GM18909 (cell line): ENCODE data around the gene TPSG1.

ENCODE experiments used
- ATAC-seq: cut with Tn5 transposase; IDR thresholded peaks from one replicate; pipeline ENCODE4 v1.9.1; 2021; ENCODE audit warnings: mild to moderate bottlenecking; ENCODE audit not compliant: unreplicated experiment, poor library complexity

TPSG1 gene

DNA sequence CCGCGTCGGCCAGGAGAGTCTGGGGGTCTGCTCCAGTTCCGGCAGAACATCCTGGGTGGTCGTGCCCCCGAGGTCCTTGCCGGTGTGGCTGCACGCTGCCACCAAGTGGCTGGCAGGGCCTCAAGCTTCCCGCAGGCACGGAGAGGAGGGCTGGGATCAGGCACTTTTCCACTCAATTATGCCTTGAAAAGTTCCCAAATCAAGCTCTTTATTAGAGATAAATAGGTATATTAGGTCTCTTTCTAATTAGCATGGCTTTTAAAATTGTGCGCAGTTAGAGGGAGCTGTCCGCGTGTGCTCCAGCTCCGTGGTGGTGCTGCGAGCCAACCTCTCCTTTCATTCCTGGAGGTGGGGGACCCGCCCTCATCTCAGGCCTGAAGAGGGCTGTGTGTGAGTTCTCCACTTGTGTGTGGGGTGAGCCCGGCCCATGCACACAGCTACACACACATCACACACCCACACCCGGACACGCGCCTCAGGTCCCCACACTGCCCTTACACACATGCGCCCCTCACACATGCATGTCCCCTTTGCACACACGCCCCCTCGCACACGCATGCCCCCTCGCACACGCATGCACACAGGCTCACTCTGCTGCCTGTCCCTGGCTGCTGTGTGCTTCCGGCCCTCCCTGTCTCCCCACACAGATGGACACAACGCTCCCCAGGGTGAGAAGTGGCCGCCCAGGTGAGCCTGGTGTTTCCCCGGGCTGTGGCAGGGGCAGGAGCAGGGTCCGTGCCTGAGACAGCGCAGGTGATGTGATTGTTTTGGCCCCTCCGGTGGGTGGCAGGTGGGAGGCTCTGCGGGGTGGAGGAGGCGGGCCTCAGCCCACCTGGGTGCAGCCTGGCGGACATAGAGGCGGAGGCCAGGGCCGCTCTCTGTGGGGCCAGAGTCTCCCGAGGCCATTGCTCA lies 43.4 kb downstream of the TPSG1 start:
- no peak for ATAC-seq

DNA sequence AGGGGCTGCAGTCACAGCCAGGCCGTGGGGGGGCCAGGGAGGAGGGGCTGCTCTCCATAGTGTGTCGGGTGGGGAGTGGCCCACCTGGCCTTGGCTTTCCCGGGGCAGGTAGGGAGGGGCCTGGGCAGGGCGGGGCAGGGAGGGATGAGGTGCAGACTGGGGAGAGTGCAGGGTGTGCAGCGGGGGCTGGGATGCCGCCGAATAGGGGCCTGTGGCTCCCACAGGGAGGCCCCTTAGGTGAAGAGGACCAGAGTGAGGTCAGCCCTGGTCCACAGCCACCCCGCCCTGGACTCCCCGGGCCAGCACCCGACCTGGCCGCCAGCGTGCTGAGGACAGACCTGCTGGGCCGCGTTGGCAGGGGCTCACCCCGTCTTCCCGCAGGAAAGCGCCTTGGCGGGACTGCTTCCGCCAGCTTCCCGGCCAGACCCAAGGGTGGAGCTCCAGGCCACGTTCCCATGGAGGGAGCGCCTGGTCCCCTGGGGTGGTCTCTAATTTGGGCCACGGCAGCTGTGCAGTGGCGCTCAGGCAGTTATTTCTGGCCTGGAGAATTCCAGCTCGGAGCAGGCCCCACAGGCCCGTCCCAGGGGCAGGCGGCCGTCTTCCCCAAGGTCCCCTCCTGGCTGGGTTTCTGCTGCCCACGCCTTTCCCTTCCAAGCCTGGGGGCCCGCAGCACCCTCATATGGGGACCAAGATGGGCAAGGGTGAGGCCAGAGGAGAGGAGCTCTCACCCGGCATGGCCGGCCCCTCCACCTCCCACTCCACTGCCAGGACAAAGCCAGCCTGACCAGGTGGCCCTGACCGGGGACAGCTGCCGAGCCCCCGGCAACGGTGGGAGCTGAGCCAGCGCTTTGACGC lies 44.3 kb downstream of the TPSG1 start:
- no peak for ATAC-seq

GRCh38 chr16:1178295-1178910 lies 46.7 kb downstream of the TPSG1 start:
- no peak for ATAC-seq

- no peak for ATAC-seq
Observed at GRCh38 chr16:1177750-1178149, 47.3 kb downstream of the TPSG1 start.

DNA sequence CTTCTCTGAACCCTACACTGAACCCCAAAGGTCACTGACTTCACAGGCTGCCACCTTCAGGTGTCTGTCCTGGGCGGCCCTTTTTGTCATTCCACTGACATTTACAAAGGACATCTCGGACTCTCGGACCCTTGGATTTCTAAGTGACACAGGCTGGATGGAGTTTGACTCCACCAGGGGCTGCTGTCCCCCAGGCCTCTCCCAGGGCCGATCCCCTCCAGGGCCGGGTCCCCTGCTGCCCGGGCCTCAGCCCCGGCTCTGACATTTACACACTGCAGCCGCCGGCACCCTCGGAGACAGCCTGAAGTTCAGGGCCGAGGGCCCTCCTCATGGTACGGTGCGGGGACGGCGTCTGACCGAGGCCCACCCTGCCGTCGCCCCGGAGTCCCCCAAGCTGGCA lies 48.0 kb downstream of the TPSG1 start:
- no peak for ATAC-seq

DNA sequence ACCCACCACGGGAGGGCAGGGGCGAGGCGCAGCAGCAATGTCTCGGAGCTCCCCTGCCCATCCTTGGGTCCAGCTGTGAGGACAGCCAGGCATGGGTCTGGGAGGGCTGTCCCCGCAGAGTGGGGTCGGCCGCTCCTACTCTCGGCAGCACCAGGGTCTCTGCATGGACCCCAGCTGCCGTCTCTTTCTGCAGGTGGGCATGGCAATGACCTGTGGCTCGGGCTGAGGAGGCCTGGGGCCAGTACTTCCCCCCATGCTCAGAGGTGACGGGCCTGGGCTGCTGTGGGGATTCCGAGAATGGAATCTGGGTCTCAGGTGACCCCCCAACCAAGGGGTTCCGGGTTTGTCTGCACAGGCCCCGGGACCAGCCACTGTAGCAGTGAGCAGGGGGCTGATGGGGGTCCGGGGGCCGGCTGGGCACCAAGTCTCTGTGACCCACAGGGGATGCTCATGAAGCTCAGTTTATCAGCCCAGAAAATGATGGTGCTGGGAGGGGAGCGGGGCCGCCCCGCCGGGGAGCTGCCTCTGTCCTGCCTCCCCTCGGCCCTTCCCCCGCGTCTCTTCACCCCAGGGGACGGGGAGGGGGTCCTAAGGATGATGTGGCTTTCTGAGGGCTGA lies 48.7 kb downstream of the TPSG1 start:
- ATAC-seq = no peak

- ATAC-seq = no peak
Observed at GRCh38 chr16:1175566-1176279, 49.3 kb downstream of the TPSG1 start.

DNA sequence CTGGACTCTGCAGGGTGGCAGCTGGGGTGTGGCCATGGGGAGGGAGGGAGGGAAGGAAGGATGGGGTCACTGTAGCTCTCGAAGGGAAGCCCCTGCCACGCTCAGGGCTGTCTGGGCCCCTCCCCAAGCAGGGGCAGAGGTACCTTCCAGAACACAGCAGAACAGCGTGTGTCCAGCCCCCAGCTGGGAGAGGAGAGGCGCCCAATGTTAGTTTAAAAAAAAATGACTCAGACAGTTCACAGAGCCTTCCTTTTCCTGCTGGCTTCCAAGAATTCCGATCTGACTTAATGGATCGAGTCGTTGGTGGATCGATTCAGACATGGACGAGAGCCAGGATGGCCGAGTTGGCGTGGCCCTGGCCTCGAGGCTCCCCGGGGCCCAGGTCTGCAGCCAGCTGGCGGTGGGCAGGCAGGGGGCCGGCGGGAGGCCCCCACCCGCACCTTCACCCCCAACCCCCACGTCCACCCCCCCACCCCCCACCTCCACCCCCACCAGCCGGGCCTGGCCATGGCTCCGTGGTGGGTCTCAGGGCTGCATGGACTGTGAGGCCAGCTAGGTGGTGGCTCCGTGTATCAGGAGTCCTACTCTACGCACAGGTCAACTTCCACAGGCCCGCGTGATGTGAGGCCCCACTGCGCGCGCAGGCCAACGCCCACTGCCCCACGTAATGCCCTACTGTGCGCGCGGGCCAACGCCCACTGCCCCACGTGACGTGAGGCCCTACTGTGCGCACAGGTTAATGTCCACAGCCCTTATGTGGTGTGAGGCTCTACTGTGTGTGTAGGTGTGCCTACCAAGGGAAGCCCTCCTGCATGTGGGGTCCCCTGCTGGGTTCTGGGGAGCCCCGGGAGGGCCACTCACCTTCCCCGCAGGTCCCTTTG lies 50.4 kb downstream of the TPSG1 start:
- no peak for ATAC-seq

GRCh38 chr16:1173788-1174451 lies 51.1 kb downstream of the TPSG1 start:
- ATAC-seq = no peak

GRCh38 chr16:1172651-1173050 lies 52.4 kb downstream of the TPSG1 start:
- no peak for ATAC-seq

DNA sequence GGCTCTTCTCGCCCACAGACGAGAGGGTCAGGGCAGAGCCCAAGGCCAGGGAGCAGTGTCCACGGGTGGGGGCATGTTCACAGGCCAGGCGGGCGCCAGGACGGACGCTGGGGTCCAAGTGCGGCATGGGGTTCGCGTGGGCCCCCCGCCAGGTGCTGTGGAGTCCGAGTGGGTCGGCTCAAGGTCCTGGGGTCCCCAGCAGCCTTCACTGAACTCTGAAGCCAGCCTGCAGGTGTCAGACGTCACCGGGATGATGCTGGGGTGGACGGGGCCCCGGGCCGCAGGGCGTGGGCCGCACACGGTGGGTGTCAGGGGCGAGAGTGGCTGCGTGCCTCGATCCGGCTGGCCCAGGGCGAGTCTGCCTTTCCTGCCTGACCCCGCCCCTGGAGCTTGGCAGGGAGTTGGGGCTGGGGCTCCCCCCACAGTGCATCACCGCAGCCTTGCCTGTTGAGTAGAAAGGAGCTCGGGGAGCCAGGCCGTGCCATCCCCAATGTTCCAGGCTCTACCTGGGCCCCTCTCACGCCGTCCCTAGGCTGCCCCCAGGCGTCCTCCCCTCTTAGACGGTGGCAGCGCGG lies 53.1 kb downstream of the TPSG1 start:
- no peak for ATAC-seq
